GM13977 (cell line): Measurements from ENCODE around the gene ESPNL.

Experiments
- DNase-seq: peaks from one replicate; pipeline ENCODE4 v3.0.0; 2012; ENCODE audit warnings: low spot score
- CTCF ChIP-seq: IDR thresholded peaks from 2 replicates; pipeline ENCODE4 v1.5.1; 2012; ENCODE audit warnings: mild to moderate bottlenecking, control low read depth; ENCODE audit not compliant: insufficient read depth; ENCODE audit errors: extremely low read depth, missing control alignments
- in situ Hi-C: fragments of 300-500 bp; cut with MboI; formaldehyde crosslinking; loops from one replicate; pipeline ENCODE4 v1.12.0; 2022; ENCODE audit warnings: low sequenced_read_pairs, low pct_unique_long_range_greater_than_20kb, mixed read lengths, inconsistent platforms; ENCODE audit not compliant: unreplicated experiment

The ESPNL gene

GRCh38 chr2:238129166-238130010 is 29.2 kb downstream of the ESPNL start:
- no peak for DNase-seq
- TF ChIP-seq CTCF = no peak
- in situ Hi-C loops = no loop called here

GRCh38 chr2:238130111-238130695 is 30.1 kb downstream of the ESPNL start:
- in situ Hi-C loops = no loop called here
- no peak for TF ChIP-seq CTCF
- no peak for DNase-seq

- in situ Hi-C loops = no loop called here
- no peak for DNase-seq
These were observed 30.8 kb downstream of the ESPNL start for GRCh38 chr2:238130696-238131628.

GRCh38 chr2:238131761-238132462 is 31.8 kb downstream of the ESPNL start:
- in situ Hi-C loops = no loop called here
- TF ChIP-seq CTCF = no peak
- no peak for DNase-seq

More at GRCh38 chr2:238130696-238131628, 30.8 kb downstream of the ESPNL start:
- TF ChIP-seq CTCF = no peak

- no peak for TF ChIP-seq CTCF
- in situ Hi-C loops = no loop called here
- no peak for DNase-seq
These were observed 32.6 kb downstream of the ESPNL start for GRCh38 chr2:238132463-238133450.
